LNCaP clone FGC (cell line): ENCODE measurements around the gene LAPTM4A.
"Not testable (repeated sequence)": the region's sequence is repeated elsewhere in the genome, so short reads cannot be mapped to it uniquely, and the experiment has no call there.

ENCODE experiments used
- DNase-seq: peaks from one replicate; pipeline ENCODE4 v3.0.0-alpha.2; 2011; ENCODE audit warnings: low read depth
- H3K4me3 ChIP-seq: 2 replicates; pipeline ENCODE4 v1.5.1; 2011; ENCODE audit warnings: mild to moderate bottlenecking, low read depth, low read length, control low read depth
- CTCF ChIP-seq: IDR thresholded peaks from 2 replicates; pipeline ENCODE4 v1.5.1; 2012; ENCODE audit warnings: mild to moderate bottlenecking; ENCODE audit not compliant: control insufficient read depth, insufficient read depth; ENCODE audit errors: extremely low read depth

Gene LAPTM4A

GRCh38 chr2:20077411-20077940 is 26.0 kb upstream of the LAPTM4A start:
- no peak overlapping the region for H3K4me3 ChIP-seq
- no peak for TF ChIP-seq CTCF
- no peak for DNase-seq

- H3K4me3 ChIP-seq: no peak overlapping the region
- DNase-seq: no peak
- TF ChIP-seq CTCF: no peak
Measured at GRCh38 chr2:20076757-20077156, 25.3 kb upstream of the LAPTM4A start.

- TF ChIP-seq CTCF: no peak
- no peak for DNase-seq
- H3K4me3 ChIP-seq: no peak overlapping the region
Measured at GRCh38 chr2:20074901-20075300, 23.5 kb upstream of the LAPTM4A start.

- not testable (repeated sequence) for DNase-seq, H3K4me3 ChIP-seq
Measured at GRCh38 chr2:20074046-20074648, 22.7 kb upstream of the LAPTM4A start.

- no peak overlapping the region for H3K4me3 ChIP-seq
- DNase-seq: no peak
- TF ChIP-seq CTCF: no peak
Measured at GRCh38 chr2:20073460-20073859, 22.0 kb upstream of the LAPTM4A start.

GRCh38 chr2:20072436-20073158 is 21.2 kb upstream of the LAPTM4A start:
- H3K4me3 ChIP-seq: no peak overlapping the region
- DNase-seq: no peak
- TF ChIP-seq CTCF: no peak

- H3K4me3 ChIP-seq: no peak overlapping the region
- TF ChIP-seq CTCF: no peak
- DNase-seq: no peak
Measured at GRCh38 chr2:20071397-20072383, 20.3 kb upstream of the LAPTM4A start.
